Measurements from ENCODE around the gene OTOP2.
"Not testable (repeated sequence)": the region's sequence is repeated elsewhere in the genome, so short reads cannot be mapped to it uniquely, and the experiment has no call there.

Gene OTOP2

GRCh38 chr17:74969501-74969900 is 45.4 kb downstream of the OTOP2 start:
- DNase-seq (ENCODE audit: insufficient read length, low spot score); FAIRE-seq: not testable (repeated sequence)

- DNase-seq (ENCODE audit: insufficient read length, low spot score) (no peak), FAIRE-seq (no peak)
Observed at GRCh38 chr17:74970395-74970794, 46.3 kb downstream of the OTOP2 start.

- no peak for DNase-seq (ENCODE audit: insufficient read length, low spot score)
- FAIRE-seq = no peak
Observed at GRCh38 chr17:74971069-74971841, 47.2 kb downstream of the OTOP2 start.

- FAIRE-seq = no peak
- no peak for DNase-seq (ENCODE audit: insufficient read length, low spot score)
Observed at GRCh38 chr17:74971842-74972106, 47.7 kb downstream of the OTOP2 start.

- DNase-seq (ENCODE audit: insufficient read length, low spot score) = peak; percentile 78
Observed at GRCh38 chr17:74972107-74972972, 48.3 kb downstream of the OTOP2 start, which contains the start of gene HID1. TSS of gene HID1 (minus strand) at chr17:74972759. CDS start at chr17:74972656, 103 bp downstream.

GRCh38 chr17:74972973-74973328 is 48.9 kb downstream of the OTOP2 start:
- FAIRE-seq = peak; percentile 57
- DNase-seq (ENCODE audit: insufficient read length, low spot score) = no peak

More at GRCh38 chr17:74972107-74972972, 48.3 kb downstream of the OTOP2 start, which contains the start of gene HID1:
- FAIRE-seq = no peak

GRCh38 chr17:74975943-74976342 is 51.9 kb downstream of the OTOP2 start:
- FAIRE-seq (no peak), DNase-seq (ENCODE audit: insufficient read length, low spot score) (no peak)

GRCh38 chr17:74977802-74978201 is 53.7 kb downstream of the OTOP2 start:
- FAIRE-seq (no peak), DNase-seq (ENCODE audit: insufficient read length, low spot score) (no peak)

- DNase-seq (ENCODE audit: insufficient read length, low spot score) (no peak), FAIRE-seq (no peak)
Observed at GRCh38 chr17:74978240-74978639, 54.2 kb downstream of the OTOP2 start.

GRCh38 chr17:74979408-74980146 is 55.5 kb downstream of the OTOP2 start:
- FAIRE-seq = no peak

GRCh38 chr17:74981318-74981978 is 57.4 kb downstream of the OTOP2 start:
- no peak for DNase-seq (ENCODE audit: insufficient read length, low spot score)
- no peak for FAIRE-seq

More at GRCh38 chr17:74979408-74980146, 55.5 kb downstream of the OTOP2 start:
- DNase-seq (ENCODE audit: insufficient read length, low spot score) = no peak

- DNase-seq (ENCODE audit: insufficient read length, low spot score) (peak; percentile 60), FAIRE-seq (no peak)
Observed at GRCh38 chr17:74981979-74982662, 58.0 kb downstream of the OTOP2 start.

- FAIRE-seq; DNase-seq (ENCODE audit: insufficient read length, low spot score): not testable (repeated sequence)
Observed at GRCh38 chr17:74982663-74983313, 58.7 kb downstream of the OTOP2 start.
